Measurements from ENCODE around the gene COL1A2. TPM values are rescaled to one million over a fixed set of nuclear protein-coding genes. Genes with fewer than 3 reads are reported as not detected.

Gene COL1A2
- total RNA-seq, 1 experiment from 2014 or later = not detected

DNA sequence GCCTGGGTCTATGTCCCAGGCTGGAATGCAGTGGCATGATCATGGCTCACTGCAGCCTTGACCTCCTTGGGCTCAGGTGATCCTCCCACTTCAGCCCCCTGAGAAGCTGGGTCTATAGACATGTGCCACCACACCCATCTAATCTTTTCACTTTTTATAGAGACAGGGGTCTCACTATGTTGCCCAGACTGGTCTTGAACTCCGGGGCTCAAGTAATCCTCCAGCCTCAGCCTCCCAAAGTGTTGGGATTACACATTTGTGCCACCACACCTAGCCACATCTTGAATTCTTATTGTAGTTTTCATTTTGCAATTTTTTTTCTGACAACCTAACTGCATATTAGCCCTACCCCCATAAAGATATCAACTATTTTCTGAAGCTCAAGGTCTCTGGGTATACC is 18.4 kb upstream of the COL1A2 start:
- in situ Hi-C loops (cut with HindIII; ENCODE audit: low pct_unique_long_range_greater_than_20kb, low sequenced_read_pairs) = no loop called here
- DNase-seq (ENCODE audit: low read depth) = no peak

DNA sequence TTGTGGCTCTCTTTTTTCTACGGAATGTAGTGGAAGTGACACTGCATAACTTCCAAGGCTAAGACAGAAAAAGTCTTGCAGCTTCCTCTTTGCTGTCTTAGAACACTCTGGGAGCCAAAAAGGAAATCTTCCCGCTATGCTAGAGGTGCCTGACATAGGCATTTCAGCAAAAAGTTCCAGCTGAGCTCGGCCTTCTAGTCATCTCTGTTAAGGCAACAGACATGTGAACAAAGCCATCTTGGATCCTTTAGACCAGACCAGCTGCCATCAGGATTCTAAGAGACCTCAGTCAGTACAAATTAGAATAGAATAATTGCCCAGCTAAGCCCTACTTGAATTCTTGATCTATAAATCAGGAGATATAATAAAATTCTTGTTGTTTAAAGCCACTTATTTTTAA is 16.3 kb upstream of the COL1A2 start:
- in situ Hi-C loops (cut with HindIII; ENCODE audit: low pct_unique_long_range_greater_than_20kb, low sequenced_read_pairs) = no loop called here

DNA sequence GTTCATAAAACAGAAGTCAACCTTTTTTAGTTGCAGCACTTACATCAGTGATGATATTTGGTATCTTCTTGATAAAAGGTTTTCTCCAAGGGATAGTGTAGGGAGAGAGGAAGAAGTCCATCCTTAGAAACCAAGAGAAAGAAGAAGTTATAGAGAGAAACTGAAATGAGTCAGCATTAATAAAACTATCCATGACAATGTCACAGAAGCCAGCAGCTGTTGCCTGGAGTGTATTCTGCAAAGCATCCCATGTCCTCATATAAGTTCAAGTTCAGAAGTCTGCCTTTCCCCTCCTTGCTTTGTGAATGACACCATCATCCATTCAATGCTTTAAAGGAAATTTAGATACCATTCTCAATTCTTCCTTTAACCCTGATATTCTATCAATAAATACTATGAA is 14.4 kb upstream of the COL1A2 start:
- in situ Hi-C loops (cut with HindIII; ENCODE audit: low pct_unique_long_range_greater_than_20kb, low sequenced_read_pairs) = no loop called here
- DNase-seq (ENCODE audit: low read depth) = no peak

More for the DNA sequence above, 16.3 kb upstream of the COL1A2 start:
- DNase-seq (ENCODE audit: low read depth) = no peak

DNA sequence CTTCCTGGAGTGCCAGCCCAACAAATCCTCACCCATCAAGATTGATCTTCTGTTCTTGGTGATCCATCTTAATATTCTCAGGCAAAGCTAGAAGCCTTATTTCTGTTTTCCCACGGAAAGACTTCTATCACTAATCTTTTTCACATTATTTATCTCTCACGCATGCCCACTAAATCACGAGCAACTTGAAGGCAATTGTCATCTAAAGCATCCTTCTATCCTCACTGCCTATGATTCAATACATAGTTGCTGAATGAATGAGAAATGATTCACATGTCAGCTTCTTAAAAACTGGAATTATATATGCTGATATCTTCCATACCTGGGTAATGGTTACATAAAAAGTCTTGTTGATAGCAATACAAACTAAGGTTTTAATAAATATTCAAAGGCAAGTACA is 12.6 kb upstream of the COL1A2 start:
- in situ Hi-C loops (cut with HindIII; ENCODE audit: low pct_unique_long_range_greater_than_20kb, low sequenced_read_pairs) = no loop called here
- DNase-seq (ENCODE audit: low read depth) = no peak

DNA sequence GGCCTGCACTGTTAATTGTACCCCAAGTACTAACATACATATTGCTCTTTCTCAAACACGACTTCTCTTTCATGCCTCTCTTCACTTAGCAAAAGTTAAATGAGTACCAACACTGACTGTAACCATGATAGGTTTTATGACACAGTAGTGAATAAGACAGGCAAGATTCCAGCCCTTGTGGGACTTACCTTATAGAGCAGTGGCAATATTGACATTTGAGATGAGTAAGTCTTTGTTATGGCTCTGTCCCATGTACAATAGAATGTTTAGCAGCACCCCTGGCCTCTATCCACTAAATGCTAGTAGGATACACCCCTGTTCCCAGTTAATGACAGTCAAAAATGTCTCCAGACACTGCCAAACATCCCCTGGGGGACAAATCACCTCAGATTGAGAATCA is 11.9 kb upstream of the COL1A2 start:
- DNase-seq (ENCODE audit: low read depth) = no peak
- in situ Hi-C loops (cut with HindIII; ENCODE audit: low pct_unique_long_range_greater_than_20kb, low sequenced_read_pairs) = no loop called here

DNA sequence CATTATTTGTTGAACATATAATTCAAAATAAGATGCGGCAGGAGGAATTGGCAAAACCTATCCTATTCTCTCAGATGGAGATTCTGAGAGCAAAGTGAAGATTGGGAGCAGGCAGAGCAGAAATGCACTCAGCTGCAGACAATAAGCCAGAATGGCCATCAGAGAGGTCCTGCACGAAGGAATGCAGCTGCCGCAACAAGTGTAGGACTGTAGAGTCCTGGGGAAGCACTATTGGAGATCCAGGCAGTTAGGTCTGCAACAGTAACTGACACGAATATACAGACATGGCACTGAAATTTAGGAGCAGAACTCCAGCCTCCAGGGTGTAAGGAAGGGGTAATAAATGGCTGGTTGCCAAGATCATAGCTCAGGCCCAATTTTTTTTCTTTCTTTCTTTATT is 10.4 kb upstream of the COL1A2 start:
- in situ Hi-C loops (cut with HindIII; ENCODE audit: low pct_unique_long_range_greater_than_20kb, low sequenced_read_pairs) = no loop called here
- no peak for DNase-seq (ENCODE audit: low read depth)

DNA sequence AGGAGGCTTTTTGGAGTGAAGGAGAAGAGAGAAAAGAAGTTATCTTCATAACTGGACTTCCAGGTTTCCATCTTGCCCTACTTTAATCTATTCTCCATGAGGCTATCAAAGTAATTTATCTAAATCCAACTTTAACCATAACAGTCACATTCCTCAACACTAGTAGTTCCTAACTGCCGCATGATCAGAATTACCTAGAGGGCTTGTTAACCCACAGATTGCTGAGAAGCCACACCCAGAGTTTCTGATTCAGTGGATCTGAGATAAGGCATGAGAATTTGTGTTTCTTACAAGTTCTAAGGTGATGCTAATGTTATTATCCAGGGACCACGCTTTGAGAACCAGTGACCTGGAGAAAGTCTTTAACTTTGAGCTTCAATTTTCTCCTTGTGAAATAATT is 8.3 kb upstream of the COL1A2 start:
- in situ Hi-C loops (cut with HindIII; ENCODE audit: low pct_unique_long_range_greater_than_20kb, low sequenced_read_pairs) = no loop called here
- DNase-seq (ENCODE audit: low read depth) = no peak

DNA sequence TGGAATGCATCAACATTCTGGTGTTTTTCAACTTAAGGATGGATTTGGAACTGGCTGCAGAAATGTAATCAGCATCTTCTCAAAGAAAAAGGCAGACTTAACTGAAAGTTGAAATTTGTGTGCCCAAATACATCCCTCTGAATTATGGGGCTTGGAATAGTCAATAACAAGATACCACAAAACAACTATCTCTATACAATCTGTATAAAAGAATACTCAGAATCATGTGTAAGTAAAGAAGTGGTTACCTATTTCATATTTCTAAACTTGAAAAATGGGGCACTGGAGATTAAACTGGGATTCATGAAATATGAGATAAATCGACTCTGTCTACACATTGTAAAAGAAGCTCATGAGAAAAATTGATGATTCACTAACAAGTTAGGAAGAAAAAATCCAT is 6.2 kb upstream of the COL1A2 start:
- no peak for DNase-seq (ENCODE audit: low read depth)
- in situ Hi-C loops (cut with HindIII; ENCODE audit: low pct_unique_long_range_greater_than_20kb, low sequenced_read_pairs) = no loop called here

DNA sequence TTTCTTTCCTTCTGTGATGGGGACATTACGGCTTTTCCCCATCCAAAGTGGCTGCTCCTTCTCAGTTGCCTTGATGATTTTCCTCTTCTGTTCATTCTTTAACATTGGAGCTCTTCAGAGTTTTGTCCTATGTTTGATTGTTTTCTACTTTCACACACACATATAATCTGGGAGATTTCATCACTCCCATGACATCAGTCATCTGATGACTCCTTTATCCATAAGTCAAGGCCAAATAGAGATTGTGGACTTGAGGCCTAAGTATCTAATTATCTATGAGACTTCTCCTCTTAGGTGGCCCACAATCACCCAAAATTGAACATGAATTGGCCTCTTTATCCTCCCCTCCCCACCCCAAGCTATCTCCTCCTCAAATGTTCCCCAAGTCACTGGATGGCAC is 5.3 kb upstream of the COL1A2 start:
- no peak for DNase-seq (ENCODE audit: low read depth)
- in situ Hi-C loops (cut with HindIII; ENCODE audit: low pct_unique_long_range_greater_than_20kb, low sequenced_read_pairs) = no loop called here

DNA sequence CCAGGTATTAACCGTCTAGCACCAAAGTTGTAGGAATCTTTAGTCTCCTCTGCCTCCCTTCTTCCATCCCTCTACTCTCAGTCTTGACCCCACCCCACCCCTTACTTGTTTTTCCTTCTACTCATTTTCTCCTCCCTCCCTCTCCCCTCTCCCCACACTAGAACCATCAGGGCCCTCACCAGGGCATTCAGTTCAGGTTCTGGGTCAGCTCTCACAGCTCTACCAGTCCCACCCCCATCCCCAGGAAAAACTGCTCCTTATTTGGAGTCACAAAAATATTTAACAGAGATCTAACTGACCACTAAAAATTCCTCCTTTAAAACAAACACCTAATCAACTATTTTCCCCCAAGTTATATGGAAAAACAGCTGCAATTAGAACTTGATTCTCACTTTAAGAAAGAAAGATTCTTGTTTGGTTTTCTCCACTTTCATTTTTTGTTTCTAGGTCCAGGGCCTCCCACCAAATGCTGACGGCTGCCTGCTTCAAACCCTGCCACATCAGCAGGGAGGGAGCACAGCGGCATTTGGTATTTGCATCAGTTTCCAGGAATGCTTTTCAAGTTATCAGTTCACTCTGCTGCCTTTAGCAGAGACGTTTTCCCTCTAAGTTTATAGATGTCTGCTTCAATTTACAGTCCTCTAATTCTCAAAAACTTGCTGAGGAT is 2.8 kb upstream of the COL1A2 start:
- no peak for DNase-seq (ENCODE audit: low read depth)
- in situ Hi-C loops (cut with HindIII; ENCODE audit: low pct_unique_long_range_greater_than_20kb, low sequenced_read_pairs) = no loop called here

DNA sequence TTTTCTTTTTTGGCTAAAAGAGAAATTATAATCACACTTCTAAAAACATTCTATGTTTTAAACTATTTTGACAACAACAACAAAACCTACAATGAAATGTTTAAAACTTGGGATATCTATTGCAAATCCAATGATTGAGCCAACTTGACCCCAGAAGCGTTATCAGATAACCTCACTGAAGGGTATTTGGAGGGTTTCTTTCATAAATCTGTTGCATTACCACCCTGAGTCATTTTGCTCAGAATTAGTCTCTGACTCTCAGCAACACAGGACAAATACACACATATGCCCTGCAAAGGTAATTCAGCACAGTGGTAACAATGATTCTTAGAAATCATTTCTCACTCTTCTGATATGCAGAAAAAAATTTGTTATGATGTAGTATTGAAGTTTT is 2.3 kb upstream of the COL1A2 start:
- in situ Hi-C loops (cut with HindIII; ENCODE audit: low pct_unique_long_range_greater_than_20kb, low sequenced_read_pairs) = no loop called here
- DNase-seq (ENCODE audit: low read depth) = no peak

DNA sequence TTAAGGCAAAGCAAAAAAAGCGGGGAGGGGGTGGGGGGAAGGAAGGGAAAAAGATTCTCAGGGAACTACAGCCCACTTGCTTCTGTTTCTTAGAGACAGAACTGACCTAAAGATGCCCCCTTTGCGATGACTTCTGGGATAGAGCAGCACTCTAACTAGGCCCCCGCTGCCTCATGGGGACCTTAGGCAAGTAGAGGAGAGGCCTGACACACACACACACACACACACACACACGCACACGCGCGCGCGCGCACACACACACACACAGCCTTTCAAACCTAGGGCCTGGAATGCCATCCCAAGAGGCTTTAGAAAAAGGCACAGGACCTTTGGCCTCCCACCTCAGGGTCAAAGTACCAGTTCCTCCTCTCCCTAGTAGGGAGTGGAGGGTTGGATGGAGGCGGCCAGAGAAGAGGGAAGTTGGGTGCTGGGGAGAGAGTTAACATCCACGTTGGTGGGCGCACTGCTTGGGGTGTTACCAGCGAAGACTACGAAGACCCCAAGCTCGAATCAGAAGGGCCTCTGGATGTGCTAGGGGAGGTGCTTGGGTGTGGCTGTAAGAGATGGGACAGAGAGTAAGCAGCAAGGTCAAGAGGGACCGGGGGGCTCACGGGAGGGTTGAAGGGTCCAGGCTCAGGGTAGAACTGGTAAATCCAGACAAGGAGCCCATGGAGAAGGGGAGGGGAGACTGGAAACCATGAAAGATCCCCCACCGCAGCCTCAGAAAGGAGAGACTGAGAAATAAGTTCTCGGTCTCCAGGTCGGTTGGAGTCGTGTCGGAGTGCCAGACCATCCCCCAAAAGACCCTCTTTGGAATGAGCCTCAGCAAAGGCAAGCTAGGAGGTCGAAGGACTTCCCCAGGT is 1.2 kb upstream of the COL1A2 start:
- DNase-seq (ENCODE audit: low read depth) = no peak
- in situ Hi-C loops (cut with HindIII; ENCODE audit: low pct_unique_long_range_greater_than_20kb, low sequenced_read_pairs) = no loop called here

DNA sequence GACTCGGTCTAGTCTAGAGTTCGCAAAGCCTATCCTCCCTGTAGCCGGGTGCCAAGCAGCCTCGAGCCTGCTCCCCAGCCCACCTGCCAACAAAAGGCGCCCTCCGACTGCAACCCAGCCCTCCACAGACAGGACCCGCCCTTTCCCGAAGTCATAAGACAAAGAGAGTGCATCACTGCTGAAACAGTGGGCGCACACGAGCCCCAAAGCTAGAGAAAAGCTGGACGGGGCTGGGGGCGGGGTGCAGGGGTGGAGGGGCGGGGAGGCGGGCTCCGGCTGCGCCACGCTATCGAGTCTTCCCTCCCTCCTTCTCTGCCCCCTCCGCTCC is 622 bp upstream of the COL1A2 start:
- in situ Hi-C loops (cut with HindIII; ENCODE audit: low pct_unique_long_range_greater_than_20kb, low sequenced_read_pairs) = no loop called here

DNA sequence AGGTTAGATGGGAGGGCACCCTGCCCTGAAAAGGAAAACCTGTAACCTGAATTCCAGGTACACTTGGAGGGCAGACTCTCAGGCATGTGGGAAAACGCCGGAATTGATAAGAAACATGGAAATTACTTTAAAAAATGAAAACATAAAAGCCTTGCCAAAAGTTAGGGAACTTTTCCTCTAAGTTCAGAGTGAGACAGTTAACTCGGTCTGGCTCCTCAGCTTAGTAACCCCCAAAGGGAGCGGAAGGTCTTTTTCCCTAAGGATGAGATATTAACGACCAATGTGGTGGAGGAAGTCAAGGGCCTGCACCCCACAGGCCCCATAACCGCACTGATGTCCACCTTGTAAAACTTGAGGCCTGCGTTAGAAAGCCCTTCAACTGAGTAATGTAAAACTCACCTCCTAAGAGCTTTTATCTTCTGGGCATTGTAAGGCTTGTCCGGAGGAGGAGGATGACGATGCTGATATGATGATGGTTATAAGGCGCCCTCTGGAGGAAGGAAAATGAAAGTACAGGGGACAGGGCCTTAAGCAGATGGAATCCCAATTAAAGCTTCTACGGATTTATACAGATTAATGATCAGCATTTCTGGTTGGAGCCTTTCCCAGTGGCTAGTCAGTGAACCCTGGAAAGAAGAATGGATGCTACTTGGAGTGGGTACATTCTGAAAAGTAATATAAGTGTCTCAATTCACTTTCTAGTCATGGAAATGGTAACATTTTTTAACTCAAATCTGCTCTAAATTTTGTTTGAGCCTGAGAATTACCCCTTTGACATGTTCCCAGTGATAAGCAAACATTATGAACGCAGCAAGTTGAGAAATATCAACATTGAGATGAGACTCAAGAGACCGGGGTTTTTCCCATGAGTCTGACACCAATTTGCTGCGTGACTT is 694 bp downstream of the COL1A2 start:
- in situ Hi-C loops (cut with HindIII; ENCODE audit: low pct_unique_long_range_greater_than_20kb, low sequenced_read_pairs) = no loop called here
- peak; percentile 28 for DNase-seq (ENCODE audit: low read depth)

More for the DNA sequence above, 622 bp upstream of the COL1A2 start:
- no peak for DNase-seq (ENCODE audit: low read depth)

DNA sequence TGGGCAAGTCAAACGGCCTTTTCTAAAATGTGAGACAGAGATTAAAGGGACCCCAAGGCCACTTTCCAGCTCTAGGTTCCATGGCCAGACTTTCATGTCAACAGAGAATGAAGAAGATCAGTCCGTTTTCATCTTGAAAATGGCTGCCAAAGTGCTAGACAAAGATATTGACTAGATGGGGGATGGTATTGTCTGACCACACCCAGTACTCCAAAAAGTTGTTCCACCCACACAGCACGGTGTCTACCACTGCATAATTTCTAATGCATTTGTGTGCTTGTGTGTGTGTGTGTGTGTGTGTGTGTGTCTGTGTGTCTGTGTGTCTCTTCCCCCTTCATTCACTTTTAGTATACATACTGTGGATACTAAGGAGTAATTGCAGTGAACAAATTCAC is 1.3 kb downstream of the COL1A2 start:
- no peak for DNase-seq (ENCODE audit: low read depth)
- in situ Hi-C loops (cut with HindIII; ENCODE audit: low pct_unique_long_range_greater_than_20kb, low sequenced_read_pairs) = no loop called here

DNA sequence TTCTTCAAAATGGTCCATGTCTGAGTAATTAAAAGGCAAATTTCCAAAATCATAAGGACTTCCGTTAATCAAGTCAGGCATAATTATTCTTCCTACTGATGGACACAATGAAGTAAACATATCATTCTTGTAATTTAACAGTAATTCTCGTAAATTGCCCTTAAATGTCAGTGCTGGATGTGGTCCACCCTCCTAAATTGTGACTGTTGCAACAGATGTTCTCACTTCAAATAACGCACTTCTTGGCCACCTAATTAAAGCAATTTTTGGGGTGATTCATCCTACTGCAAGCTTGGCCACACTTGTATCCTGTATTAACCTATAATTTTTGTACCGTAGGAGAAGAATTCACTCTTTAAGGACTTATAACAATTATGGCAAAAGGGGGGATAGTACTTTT is 1.9 kb downstream of the COL1A2 start:
- DNase-seq (ENCODE audit: low read depth) = no peak
- in situ Hi-C loops (cut with HindIII; ENCODE audit: low pct_unique_long_range_greater_than_20kb, low sequenced_read_pairs) = no loop called here

DNA sequence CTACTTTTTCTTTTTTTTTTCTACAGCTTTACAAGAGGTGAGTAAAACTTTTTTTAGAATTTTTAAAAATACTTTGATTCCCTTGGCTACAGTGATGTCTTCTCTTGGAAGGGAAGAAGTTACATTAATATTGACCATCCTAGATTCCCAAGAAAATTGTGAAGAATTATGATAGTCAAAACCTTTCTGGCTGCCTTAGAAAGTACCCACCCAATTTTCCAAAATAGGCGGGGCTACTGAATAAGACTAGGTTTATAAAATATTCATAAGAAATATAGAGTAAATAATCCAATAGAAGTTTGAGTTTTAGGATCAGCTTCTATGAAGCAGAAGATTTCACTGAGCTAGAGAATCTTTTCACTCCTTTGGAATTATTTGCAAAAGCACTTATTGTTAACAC is 3.0 kb downstream of the COL1A2 start:
- no peak for DNase-seq (ENCODE audit: low read depth)
- in situ Hi-C loops (cut with HindIII; ENCODE audit: low pct_unique_long_range_greater_than_20kb, low sequenced_read_pairs) = no loop called here

DNA sequence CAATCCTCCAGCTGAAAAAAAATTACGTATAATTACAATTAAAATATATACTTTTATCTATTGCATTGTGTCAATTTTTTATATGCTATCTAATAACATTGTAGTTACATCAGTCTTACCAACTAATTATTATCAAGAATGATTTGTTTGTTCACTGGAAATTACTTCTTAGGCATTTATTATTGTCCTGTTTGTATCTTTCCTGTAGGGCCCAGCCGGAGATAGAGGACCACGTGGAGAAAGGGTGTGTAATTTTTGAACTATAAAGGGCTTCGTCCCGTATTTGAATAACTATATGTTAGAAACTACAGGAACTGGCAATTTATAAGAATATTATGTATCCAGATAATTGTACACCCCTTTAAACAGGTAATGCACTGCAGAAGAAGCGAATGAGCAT is 4.1 kb downstream of the COL1A2 start:
- in situ Hi-C loops (cut with HindIII; ENCODE audit: low pct_unique_long_range_greater_than_20kb, low sequenced_read_pairs) = no loop called here

DNA sequence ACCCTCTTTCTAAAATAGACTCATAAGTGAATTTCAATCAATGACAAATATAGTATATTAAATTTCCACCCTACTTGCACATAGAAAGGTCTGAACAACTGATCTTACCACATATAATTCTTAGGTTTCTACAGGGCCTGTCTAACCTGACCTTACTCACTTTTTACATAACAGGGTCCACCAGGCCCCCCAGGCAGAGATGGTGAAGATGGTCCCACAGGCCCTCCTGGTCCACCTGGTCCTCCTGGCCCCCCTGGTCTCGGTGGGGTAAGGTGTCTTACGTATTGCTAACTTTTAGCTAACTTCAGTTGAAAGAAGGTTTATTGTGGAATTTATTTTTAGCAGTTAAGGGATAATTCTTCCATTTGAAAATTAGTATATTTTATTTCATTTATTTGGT is 5.3 kb downstream of the COL1A2 start:
- in situ Hi-C loops (cut with HindIII; ENCODE audit: low pct_unique_long_range_greater_than_20kb, low sequenced_read_pairs) = no loop called here

More for the DNA sequence above, 4.1 kb downstream of the COL1A2 start:
- DNase-seq (ENCODE audit: low read depth) = no peak

More for the DNA sequence above, 5.3 kb downstream of the COL1A2 start:
- DNase-seq (ENCODE audit: low read depth) = no peak

Measured in Caki2 (cell line).